Testis (tissue), 2 donors: Measurements from ENCODE around the gene WDR49.

Experiments used
- CTCF ChIP-seq, 3 experiments: fragments of 450-650 bp in 2 of 3; fragments of 200-600 bp in 1 of 3; sonication (generic) in 1 of 3; IDR thresholded peaks; one replicate each; pipeline ENCODE4 v1.5.1; 2016 to 2019; ENCODE audit warnings: antibody characterized with exemption in 3 of 3, mild to moderate bottlenecking in 2 of 3, moderate library complexity in 1 of 3
- POLR2A ChIP-seq: fragments of 450-650 bp; IDR thresholded peaks from one replicate; pipeline ENCODE4 v1.6.1; 2017; ENCODE audit warnings: antibody characterized with exemption, mild to moderate bottlenecking, moderate library complexity

GRCh38 chr3:167437428-167438139, 216.2 kb downstream of the WDR49 start:
- TF ChIP-seq CTCF (IDR thresholded peaks at IDR 0.05) = no peak
- TF ChIP-seq POLR2A = no peak
